ENCODE measurements around the gene MESP1.

DNA sequence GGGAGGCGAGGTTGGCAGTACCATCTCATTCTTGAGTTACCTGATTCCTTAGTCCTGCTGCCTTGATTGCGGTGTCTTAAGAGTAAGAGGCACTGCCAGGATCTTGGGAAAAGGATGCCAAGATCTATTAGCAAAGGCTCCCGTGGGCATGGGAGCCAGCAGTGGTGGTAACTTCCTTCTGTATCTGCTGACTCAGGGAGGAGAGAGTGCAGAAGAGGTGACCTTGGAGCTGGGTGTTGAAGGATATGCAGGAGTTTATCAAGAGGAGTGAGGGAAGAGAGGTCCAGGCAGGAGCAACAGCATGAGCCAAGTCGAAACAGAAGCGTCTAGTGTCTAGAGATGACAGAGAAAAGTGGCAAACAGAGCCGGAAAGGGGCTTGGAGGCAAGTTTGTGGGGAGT, 29.6 kb upstream of the MESP1 start:
- TF ChIP-seq, protein P1, sequence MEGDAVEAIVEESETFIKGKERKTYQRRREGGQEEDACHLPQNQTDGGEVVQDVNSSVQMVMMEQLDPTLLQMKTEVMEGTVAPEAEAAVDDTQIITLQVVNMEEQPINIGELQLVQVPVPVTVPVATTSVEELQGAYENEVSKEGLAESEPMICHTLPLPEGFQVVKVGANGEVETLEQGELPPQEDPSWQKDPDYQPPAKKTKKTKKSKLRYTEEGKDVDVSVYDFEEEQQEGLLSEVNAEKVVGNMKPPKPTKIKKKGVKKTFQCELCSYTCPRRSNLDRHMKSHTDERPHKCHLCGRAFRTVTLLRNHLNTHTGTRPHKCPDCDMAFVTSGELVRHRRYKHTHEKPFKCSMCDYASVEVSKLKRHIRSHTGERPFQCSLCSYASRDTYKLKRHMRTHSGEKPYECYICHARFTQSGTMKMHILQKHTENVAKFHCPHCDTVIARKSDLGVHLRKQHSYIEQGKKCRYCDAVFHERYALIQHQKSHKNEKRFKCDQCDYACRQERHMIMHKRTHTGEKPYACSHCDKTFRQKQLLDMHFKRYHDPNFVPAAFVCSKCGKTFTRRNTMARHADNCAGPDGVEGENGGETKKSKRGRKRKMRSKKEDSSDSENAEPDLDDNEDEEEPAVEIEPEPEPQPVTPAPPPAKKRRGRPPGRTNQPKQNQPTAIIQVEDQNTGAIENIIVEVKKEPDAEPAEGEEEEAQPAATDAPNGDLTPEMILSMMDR (IDR thresholded peaks at IDR 0.05), result no peak
- no peak for TF ChIP-seq POLR2AphosphoS5 (IDR thresholded peaks at IDR 0.05)
